ENCODE measurements around the gene TPST2.
A peak's percentile ranks its signal among the peaks of the same experiment; 100 is the strongest.

Gene TPST2

DNA sequence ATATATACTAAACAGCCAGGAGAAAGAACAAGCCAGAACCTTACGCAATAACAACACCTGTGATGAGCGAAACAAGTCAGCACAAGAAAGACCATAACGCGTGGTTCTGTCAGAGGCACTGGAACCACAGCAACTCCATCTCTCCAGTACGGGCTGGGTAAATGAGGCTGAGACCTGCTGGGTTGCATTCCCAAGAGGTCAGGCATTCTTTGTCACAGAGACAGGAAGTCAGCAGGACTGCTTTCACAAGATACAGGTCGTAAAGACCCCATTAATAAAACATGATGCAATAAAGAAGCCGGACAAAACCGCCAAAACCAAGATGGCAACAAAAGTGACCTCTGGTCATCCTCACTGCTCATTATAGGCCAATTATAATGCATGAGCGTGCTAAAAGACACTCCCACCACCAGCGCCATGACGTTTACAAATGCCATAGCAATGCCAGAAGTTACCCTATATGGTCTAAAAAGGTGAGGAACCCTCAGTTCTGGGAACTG is 21.7 kb downstream of the TPST2 start:
- Histone ChIP-seq H3K9ac (no peak overlapping the region), H3K4me2 (no peak overlapping the region), H3K4me3 (IDR thresholded peaks at IDR 0.05; ENCODE audit: insufficient read depth, low read depth, low read length) (no peak overlapping the region), H3K4me1 (ENCODE audit: low read depth, poor library complexity, severe bottlenecking) (peaks cover 59% of the 10 kb centered on the region), H3K36me3 (ENCODE audit: insufficient read depth) (0 out of 2 replicates have a peak, but pooled peaks cover 4% of the 10 kb centered on the region), H3K27ac (no peak overlapping the region), H3K79me2 (ENCODE audit: insufficient read depth, low read depth) (peaks cover 81% of the 10 kb centered on the region), H4K20me1 (ENCODE audit: insufficient read depth) (no peaks in the 10 kb centered on the region; the same call in 1 of the 2 replicates), H2AFZ (ENCODE audit: low read depth) (no peak overlapping the region), H3K27me3 (ENCODE audit: insufficient read depth, low read depth) (no peaks in the 10 kb centered on the region)
- TF ChIP-seq, protein P1, sequence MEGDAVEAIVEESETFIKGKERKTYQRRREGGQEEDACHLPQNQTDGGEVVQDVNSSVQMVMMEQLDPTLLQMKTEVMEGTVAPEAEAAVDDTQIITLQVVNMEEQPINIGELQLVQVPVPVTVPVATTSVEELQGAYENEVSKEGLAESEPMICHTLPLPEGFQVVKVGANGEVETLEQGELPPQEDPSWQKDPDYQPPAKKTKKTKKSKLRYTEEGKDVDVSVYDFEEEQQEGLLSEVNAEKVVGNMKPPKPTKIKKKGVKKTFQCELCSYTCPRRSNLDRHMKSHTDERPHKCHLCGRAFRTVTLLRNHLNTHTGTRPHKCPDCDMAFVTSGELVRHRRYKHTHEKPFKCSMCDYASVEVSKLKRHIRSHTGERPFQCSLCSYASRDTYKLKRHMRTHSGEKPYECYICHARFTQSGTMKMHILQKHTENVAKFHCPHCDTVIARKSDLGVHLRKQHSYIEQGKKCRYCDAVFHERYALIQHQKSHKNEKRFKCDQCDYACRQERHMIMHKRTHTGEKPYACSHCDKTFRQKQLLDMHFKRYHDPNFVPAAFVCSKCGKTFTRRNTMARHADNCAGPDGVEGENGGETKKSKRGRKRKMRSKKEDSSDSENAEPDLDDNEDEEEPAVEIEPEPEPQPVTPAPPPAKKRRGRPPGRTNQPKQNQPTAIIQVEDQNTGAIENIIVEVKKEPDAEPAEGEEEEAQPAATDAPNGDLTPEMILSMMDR (conservative IDR thresholded peaks at IDR 0.05; ENCODE audit: low read depth, low read length): no peak

DNA sequence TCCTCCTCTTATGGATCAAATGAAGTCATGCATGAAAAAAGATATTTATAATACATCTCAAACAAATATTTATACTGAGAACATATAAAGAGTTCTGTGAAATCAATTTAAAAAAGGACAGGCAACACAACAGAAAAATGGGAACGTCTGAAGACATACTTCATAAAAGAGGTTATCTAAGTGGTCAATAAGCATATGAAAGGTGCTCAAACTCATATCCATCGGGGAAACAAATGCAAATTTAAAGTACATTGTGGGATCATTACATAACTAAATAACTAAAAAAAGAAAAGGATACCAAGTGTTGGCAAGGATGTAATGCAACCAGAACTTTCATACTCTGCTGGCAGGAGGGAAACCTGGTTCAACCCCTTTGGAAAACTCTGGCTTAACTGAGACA is 22.3 kb downstream of the TPST2 start:
- Histone ChIP-seq H3K79me2 (ENCODE audit: insufficient read depth, low read depth) (peaks cover 80% of the 10 kb centered on the region), H2AFZ (ENCODE audit: low read depth) (no peak overlapping the region), H3K4me1 (ENCODE audit: low read depth, poor library complexity, severe bottlenecking) (peaks cover 60% of the 10 kb centered on the region), H4K20me1 (ENCODE audit: insufficient read depth) (no peaks in the 10 kb centered on the region; the same call in 1 of the 2 replicates), H3K36me3 (ENCODE audit: insufficient read depth) (0 out of 2 replicates have a peak, but pooled peaks cover 4% of the 10 kb centered on the region), H3K4me3 (IDR thresholded peaks at IDR 0.05; ENCODE audit: insufficient read depth, low read depth, low read length) (no peak overlapping the region), H3K27ac (no peak overlapping the region), H3K4me2 (no peak overlapping the region), H3K27me3 (ENCODE audit: insufficient read depth, low read depth) (no peaks in the 10 kb centered on the region), H3K9ac (no peak overlapping the region)
- TF ChIP-seq, protein P1 (conservative IDR thresholded peaks at IDR 0.05; ENCODE audit: low read depth, low read length): no peak

DNA sequence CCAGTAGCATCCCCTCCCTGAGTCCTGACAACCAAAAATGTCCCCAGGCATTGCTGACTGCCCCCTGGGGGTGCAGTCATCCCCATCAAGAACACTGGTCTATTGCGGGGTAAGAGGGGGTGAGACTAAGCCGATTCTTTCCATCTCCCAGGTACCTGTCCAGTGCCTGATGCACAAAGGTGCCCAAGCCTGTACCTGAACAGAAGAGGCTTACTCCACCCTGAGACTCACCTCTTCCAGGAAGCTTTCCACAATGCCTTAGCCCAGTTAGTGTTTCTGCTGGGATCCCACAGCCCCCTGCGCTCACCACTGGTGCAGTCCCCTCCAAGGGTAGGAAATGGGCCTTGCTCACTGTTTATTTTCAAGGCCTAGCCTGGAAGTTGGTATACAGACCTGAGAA is 22.9 kb downstream of the TPST2 start:
- no peaks in the 10 kb centered on the region for H3K27me3 ChIP-seq (ENCODE audit: insufficient read depth, low read depth)
- no peak overlapping the region for H3K27ac ChIP-seq
- TF ChIP-seq, protein P1 (conservative IDR thresholded peaks at IDR 0.05; ENCODE audit: low read depth, low read length): no peak
- H3K36me3 ChIP-seq (ENCODE audit: insufficient read depth): 0 out of 2 replicates have a peak, but pooled peaks cover 4% of the 10 kb centered on the region
- no peak overlapping the region for H2AFZ ChIP-seq (ENCODE audit: low read depth)
- peaks cover 81% of the 10 kb centered on the region for H3K79me2 ChIP-seq (ENCODE audit: insufficient read depth, low read depth)
- no peaks in the 10 kb centered on the region; the same call in 1 of the 2 replicates for H4K20me1 ChIP-seq (ENCODE audit: insufficient read depth)
- H3K4me3 ChIP-seq (IDR thresholded peaks at IDR 0.05; ENCODE audit: insufficient read depth, low read depth, low read length): no peak overlapping the region
- peak overlapping the region; percentile 11; the same call in 1 of the 2 replicates for H3K4me2 ChIP-seq
- peaks cover 60% of the 10 kb centered on the region for H3K4me1 ChIP-seq (ENCODE audit: low read depth, poor library complexity, severe bottlenecking)
- H3K9ac ChIP-seq: no peak overlapping the region

DNA sequence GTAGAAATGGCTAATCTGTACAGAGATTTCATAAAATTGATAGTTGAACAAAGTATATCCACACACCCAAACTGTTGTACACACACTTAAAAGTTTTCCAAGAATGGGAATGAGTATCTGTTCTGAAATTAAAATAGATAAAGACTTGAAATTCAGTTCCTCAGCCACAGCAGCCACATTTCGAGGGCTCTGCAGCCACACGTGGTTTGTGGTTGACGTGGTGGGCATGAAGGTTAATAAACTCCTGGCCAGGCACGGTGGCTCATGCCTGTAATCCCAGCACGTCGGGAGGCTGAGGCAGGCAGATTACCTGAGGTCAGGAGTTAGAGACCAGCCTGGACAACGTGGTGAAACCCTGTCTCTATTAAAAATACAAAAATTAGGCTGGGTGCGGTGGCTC is 24.0 kb downstream of the TPST2 start:
- Histone ChIP-seq H3K4me3 (IDR thresholded peaks at IDR 0.05; ENCODE audit: insufficient read depth, low read depth, low read length) (no peak overlapping the region), H3K36me3 (ENCODE audit: insufficient read depth) (0 out of 2 replicates have a peak, but pooled peaks cover 4% of the 10 kb centered on the region), H3K9ac (no peak overlapping the region), H3K27me3 (ENCODE audit: insufficient read depth, low read depth) (no peaks in the 10 kb centered on the region), H3K4me1 (ENCODE audit: low read depth, poor library complexity, severe bottlenecking) (peaks cover 60% of the 10 kb centered on the region), H2AFZ (ENCODE audit: low read depth) (no peak overlapping the region), H3K4me2 (peak overlapping the region; percentile 11; the same call in 1 of the 2 replicates), H4K20me1 (ENCODE audit: insufficient read depth) (no peaks in the 10 kb centered on the region; the same call in 1 of the 2 replicates), H3K79me2 (ENCODE audit: insufficient read depth, low read depth) (peaks cover 77% of the 10 kb centered on the region; the same call in 1 of the 2 replicates), H3K27ac (no peak overlapping the region)
- TF ChIP-seq, protein P1 (conservative IDR thresholded peaks at IDR 0.05; ENCODE audit: low read depth, low read length): no peak
